HG03039 (cell line): Measurements from ENCODE around the gene DNMT3A.
"Not testable (repeated sequence)": the region's sequence is repeated elsewhere in the genome, so short reads cannot be mapped to it uniquely, and the experiment has no call there.

Experiments
- ATAC-seq: cut with Tn5 transposase; IDR thresholded peaks from one replicate; pipeline ENCODE4 v1.9.1; 2021; ENCODE audit warnings: mild to moderate bottlenecking, moderate library complexity; ENCODE audit not compliant: unreplicated experiment

DNMT3A gene

DNA sequence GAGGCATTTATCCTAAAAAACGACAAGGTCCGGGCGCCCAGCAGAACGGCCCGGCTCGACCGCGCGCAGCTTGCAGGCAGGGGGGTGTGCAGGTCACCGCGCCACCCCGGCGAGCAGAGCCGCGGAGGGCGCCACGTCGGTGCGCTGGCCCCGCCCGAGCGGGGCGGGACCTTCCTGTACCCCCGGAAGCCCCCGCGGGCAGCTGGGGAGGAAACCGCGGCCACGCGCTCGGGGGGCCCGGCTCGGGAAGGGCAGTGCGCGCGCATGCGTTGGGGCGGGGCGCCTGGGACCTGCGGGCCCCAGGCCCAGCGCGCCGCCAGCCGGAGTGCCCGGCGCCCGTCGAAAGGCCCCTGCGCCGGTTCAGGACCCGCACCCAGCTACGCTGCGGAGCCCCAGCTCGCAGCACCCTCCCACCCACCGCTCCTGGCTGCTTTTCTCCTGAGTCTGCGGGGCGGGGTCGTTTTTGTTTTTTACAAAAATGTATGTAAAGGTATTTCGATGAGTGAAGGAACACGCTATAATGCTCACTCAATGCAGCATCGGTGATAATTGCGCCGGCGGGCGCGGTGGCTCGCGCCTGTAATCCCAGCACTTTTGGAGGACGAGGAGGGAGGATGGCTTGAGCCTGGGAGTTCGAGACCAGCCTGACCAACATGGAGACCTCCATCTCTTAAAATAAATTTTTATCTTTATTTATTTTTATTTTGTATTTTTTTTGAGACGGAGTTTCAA is 125.6 kb downstream of the DNMT3A start:
- ATAC-seq, result no peak

DNA sequence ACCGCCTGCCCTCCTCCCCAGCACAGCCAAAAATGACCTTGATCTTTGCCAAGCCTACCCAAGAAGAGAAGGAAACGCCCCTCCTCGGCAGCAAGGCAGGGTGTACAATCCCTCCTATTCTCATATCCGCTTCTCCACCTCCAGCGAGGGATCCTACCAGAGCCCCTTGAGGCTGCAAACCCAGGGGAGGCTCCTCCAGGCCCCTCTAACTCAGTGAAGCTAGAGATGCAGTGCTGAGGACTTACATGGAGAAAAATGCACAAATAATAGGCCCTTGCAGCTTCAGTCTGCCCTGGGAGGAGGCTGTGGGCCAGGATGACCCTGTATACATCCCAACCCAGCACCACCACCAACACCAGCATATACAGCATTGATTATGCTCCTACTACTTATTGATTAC is 126.5 kb downstream of the DNMT3A start:
- ATAC-seq, result no peak

- ATAC-seq, result no peak
Measured at GRCh38 chr2:25213229-25213628, 128.5 kb downstream of the DNMT3A start.

- not testable (repeated sequence) for ATAC-seq
Measured at GRCh38 chr2:25210923-25211322, 130.8 kb downstream of the DNMT3A start.

DNA sequence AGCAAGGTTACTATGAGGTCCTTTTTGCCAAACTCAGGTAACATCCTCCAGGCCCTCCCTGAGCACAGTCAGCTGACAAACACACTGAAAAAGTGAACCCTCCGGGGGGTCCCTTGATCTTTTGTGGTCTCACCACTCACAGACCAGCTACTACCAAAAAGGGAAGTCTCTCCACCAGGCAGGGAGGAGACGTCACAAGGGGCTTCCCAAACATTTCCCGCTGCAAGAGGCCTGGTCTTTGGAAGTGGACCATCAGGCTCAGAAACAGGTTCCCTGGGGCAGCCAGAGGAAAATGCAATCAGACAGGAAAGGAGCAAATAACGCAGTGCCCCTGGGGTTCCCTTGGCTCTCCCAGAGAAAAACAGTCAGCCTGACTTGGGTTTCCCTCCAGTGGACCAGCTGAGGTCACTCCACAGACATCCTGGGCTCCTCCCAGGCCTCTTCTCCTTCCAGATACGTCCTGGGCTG is 134.6 kb downstream of the DNMT3A start:
- ATAC-seq, result no peak

DNA sequence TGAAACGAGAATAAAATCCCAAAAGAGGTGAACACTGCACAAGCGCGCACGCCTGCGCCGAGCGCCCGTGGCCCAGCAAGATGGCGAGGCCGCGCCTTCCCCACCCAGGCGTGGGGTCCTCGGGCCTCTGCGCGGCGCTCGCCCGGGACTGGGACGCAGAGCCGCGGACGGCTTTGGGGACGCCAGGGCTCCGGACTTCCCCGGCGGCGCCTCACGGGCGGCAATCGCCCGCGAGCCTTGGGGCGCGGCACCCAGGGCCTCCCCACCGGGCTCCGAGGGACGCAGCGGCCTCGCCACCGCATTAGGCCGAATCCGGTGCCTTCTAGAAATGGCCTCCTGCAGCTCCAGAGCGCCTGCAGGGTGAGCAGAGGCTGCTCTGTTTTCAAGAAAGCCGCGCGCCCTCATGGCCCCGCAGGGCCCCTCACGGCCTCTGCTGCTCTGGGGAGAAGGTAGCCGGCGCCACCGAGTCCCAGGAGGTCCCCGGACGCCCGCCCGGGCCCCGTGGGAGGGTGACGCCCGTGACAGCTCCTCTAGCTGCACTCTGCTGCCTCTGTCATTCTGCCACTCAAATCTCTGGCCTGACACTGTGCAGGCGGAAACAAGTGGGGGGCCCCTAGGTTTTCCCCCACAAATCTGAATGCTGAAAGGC is 137.4 kb downstream of the DNMT3A start:
- no peak for ATAC-seq

DNA sequence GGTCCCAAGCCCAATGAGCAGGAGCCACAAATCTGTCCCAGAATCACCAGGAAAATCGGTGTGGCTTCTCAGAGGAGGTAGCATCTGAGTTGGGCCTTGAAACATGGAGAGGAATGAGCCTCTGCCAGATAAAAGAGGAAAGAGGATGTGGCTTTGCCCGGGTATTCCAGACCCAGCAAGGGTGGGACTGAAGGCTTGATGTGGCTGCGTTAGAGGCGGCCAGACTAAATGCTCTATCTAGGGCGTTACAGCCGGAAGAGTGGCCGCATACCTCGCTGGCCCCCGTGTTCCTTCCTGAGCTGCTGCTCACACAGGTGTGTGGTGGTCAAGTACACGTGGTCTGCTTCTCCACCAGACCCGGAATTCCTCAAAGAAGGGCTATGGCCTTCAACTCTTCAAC is 139.4 kb downstream of the DNMT3A start:
- no peak for ATAC-seq

GRCh38 chr2:25201794-25202193 is 139.9 kb downstream of the DNMT3A start:
- no peak for ATAC-seq

- ATAC-seq, result no peak
Measured at GRCh38 chr2:25201265-25201664, 140.5 kb downstream of the DNMT3A start.

GRCh38 chr2:25198576-25198975 is 143.1 kb downstream of the DNMT3A start:
- ATAC-seq, result no peak

DNA sequence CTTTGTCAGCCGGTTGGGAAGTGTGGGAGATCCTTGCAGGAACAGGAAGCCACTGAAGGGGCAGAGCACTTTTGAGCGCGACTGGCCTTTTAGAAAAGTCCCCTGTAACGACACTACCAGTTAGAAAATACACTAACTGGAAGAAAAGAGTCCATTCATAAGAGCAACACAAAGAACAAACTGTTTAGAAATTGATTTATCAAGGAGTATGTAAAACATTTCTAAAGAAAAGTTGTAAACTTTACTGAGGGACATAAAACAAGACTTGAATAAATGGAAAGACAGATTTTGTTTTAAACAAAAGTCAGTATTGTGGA is 143.6 kb downstream of the DNMT3A start:
- no peak for ATAC-seq

DNA sequence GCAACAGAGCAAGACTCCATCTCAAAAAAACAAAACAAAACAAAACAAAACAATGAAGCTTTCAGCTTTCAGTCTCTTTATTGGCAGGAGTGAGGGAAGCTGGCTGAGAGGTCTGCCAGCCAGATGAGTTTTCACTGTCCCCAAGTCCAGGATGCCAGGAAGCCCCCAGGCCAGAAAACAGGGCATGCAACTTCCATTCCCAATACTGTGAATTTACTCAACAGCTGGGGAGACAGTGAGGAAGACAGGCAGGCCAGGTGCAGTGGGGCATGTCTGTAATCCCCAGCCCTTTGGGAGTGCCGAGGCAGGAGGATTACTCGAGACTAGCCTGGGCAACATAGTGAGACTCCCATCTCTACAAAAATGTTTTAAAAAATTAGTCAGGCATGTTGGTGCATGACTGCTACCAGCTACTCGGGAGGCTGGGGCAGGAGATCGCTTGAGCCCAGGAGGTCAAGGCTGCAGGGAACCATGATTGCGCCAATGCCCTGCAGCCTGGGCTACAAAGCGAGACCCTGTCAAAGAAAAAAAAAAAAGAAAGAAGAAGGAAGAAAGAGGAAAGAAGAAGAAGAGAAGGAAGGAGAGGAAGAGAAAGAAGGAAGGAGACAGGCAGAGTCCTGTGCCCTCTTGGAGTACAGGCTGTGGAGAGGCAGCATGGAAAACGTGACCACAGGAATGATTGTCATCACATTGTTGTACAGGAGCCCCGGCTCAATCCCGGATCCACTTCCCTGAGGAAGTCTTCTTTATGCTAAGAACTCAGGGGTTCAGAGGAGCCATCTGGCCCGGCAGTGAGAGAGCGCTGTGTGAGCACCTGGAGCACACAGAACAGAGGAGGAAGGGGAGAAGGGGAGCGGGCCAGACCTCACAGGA is 144.2 kb downstream of the DNMT3A start:
- ATAC-seq, result no peak

DNA sequence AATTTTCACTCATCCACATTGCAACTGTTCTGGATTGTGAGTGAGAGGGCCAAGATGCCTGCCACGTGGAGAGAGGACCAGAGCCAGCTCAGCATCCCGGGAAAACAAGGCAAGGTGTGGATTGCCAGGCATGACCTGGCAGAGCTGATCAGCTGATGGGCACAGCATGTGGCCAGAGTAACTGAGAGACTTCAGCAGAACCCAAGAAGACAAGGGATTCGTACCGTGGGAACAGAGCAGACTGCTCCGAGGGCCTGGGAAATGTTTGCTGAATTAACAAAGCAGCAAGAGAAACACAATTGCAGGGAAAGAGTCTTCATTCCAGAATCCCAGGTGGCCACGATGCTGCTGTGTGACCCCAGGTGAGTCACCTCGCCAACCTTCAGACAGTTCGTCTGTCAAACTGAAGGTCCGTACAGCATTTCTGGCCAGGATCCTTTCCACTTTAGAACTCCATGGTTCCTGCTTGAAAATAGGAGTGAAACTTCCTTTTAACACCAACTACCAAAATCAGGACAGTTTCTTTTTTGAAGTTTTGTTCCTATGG is 147.1 kb downstream of the DNMT3A start:
- no peak for ATAC-seq

- no peak for ATAC-seq
Measured at GRCh38 chr2:25190536-25190935, 151.2 kb downstream of the DNMT3A start.

DNA sequence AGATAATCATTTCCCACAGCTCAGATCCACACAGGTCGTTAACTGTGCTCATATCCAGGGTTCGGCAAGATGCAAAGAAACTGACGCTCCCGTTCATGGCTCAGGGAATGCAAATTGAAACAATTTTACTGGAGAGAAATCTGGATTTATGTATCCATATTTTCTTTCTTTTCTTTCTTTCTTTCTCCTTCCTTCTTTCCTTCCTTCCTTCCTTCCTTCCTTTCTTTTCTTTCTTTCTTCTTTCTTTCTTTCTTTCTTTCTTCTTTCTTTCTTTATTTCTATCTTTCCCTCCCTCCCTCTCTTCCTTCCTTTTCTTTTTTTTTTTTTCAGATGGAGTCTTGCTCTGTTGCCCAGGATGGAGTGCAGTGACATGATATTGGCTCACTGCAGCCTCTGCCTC is 153.3 kb downstream of the DNMT3A start:
- no peak for ATAC-seq

- no peak for ATAC-seq
Measured at GRCh38 chr2:25187729-25188350, 153.9 kb downstream of the DNMT3A start.

GRCh38 chr2:25184254-25184653 is 157.5 kb downstream of the DNMT3A start:
- no peak for ATAC-seq

- no peak for ATAC-seq
Measured at GRCh38 chr2:25178976-25179375, 162.7 kb downstream of the DNMT3A start.
